K562 (cell line): ENCODE results near the gene CD14. TPM values are rescaled to one million over a fixed set of nuclear protein-coding genes. Genes with fewer than 3 reads are reported as not detected.

Experiments used
- ATAC-seq: fragments of 200-7000 bp; cut with Tn5 transposase; 3 replicates; pipeline ENCODE4 v1.9.1; 2020; ENCODE audit warnings: moderate library complexity
- BruUV-seq: library from RNA; stranded (reverse); fragments of 400-500 nt; replicated peaks from 2 replicates; lab custom pipeline; 2021; lab: Mats Ljungman, UMichigan
- CTCF ChIA-PET: fragments of 300-600 bp; formaldehyde crosslinking; extraction: SDS; loops from one replicate; lab custom pipeline; 2021; ENCODE audit warnings: low intra/inter-chr PET ratio; lab: Yijun Ruan, JAX
- POLR2A ChIA-PET: fragments of 300-600, 350-650 bp; sonication (Branson Sonifier 250); formaldehyde crosslinking; extraction: SDS; loops from one replicate; lab custom pipeline; 2021; ENCODE audit warnings: antibody characterized with exemption, inconsistent platforms; lab: Yijun Ruan, JAX
- DNase-seq, 4 experiments: peaks; one replicate each; pipeline versions ENCODE4 v3.0.0 to v3.0.0-alpha.2; 2011 to 2018; ENCODE audit warnings: low spot score in 3 of 4, mixed read lengths in 3 of 4; ENCODE audit errors: extremely low read depth in 1 of 4
- FAIRE-seq: peaks from 2 replicates; lab custom pipeline; 2011; peaks lifted over from hg19 to GRCh38; lab: Jason Lieb, UNC
- H2AFZ ChIP-seq: 2 replicates; pipeline ENCODE4 v1.6.0; 2011; ENCODE audit warnings: low read depth, low read length, control low read depth, inconsistent platforms
- H3K27ac ChIP-seq: fragments of 200-600 bp; 3 replicates; pipeline ENCODE4 v1.8.0; 2011; ENCODE audit warnings: low read depth, mild to moderate bottlenecking, control low read depth, inconsistent platforms, low read length, moderate library complexity, mixed read lengths; ENCODE audit errors: extremely low read depth
- H3K27me3 ChIP-seq, 2 experiments: fragments of 300-600 bp in 1 of 2; 2 replicates in 1 of 2; 3 replicates in 1 of 2; pipeline versions ENCODE4 v1.6.0 to v1.8.0; 2011; ENCODE audit warnings: inconsistent platforms in 2 of 2, low read length in 2 of 2, mild to moderate bottlenecking in 1 of 2, mixed read lengths in 1 of 2, moderate library complexity in 1 of 2; ENCODE audit not compliant: control insufficient read depth in 2 of 2, insufficient read depth in 2 of 2
- H3K36me3 ChIP-seq: fragments of 300-600 bp; 3 replicates; pipeline ENCODE4 v1.8.0; 2011; ENCODE audit warnings: mild to moderate bottlenecking, low read length, inconsistent platforms; ENCODE audit not compliant: control insufficient read depth, insufficient read depth
- H3K4me1 ChIP-seq, 2 experiments: fragments of 200-600 bp in 1 of 2; replicated peaks in 1 of 2; 2 replicates in 1 of 2; 3 replicates in 1 of 2; pipeline versions ENCODE4 v1.5.1 to v1.8.0; 2011; ENCODE audit warnings: inconsistent platforms in 2 of 2, low read length in 2 of 2, mild to moderate bottlenecking in 1 of 2, mixed read lengths in 1 of 2, moderate library complexity in 1 of 2; ENCODE audit not compliant: control insufficient read depth in 2 of 2, insufficient read depth in 2 of 2
- H3K4me2 ChIP-seq: 2 replicates; pipeline ENCODE4 v1.6.1; 2011; ENCODE audit warnings: low read length, control low read depth, inconsistent platforms, mixed read lengths; ENCODE audit not compliant: insufficient read depth
- H3K4me3 ChIP-seq: fragments of 200-600 bp; sonication (generic), shearing (Covaris generic); 2 replicates; pipeline ENCODE4 v1.5.1; 2016; ENCODE audit warnings: control low read depth, inconsistent platforms
- H3K79me2 ChIP-seq: fragments of 200-600 bp; 3 replicates; pipeline ENCODE4 v1.8.0; 2011; ENCODE audit warnings: low read length, inconsistent platforms; ENCODE audit not compliant: control insufficient read depth, insufficient read depth
- H3K9ac ChIP-seq, 2 experiments: 2 replicates each; pipeline versions ENCODE4 v1.6.0 to v1.6.1; 2011; ENCODE audit warnings: low read depth in 2 of 2, low read length in 2 of 2, control low read depth in 1 of 2, inconsistent platforms in 1 of 2, mild to moderate bottlenecking in 1 of 2, mixed read lengths in 1 of 2; ENCODE audit not compliant: insufficient read depth in 1 of 2
- H3K9me1 ChIP-seq: one replicate; pipeline ENCODE4 v1.6.0; 2011; ENCODE audit warnings: inconsistent platforms, mild to moderate bottlenecking, low read length, moderate library complexity; ENCODE audit not compliant: control insufficient read depth, insufficient read depth
- H3K9me3 ChIP-seq: replicated peaks from 2 replicates; pipeline ENCODE4 v1.5.1; 2011; ENCODE audit warnings: low read depth, low read length, inconsistent platforms; ENCODE audit not compliant: control insufficient read depth, insufficient read depth
- H4K20me1 ChIP-seq: replicated peaks from 2 replicates; pipeline ENCODE4 v1.6.1; 2011; ENCODE audit warnings: low read length, inconsistent platforms, mixed read lengths; ENCODE audit not compliant: control insufficient read depth, insufficient read depth
- CBFA2T2 ChIP-seq: fragments of 450-650 bp; conservative IDR thresholded peaks from 2 replicates; pipeline ENCODE4 v1.6.1; 2017; ENCODE audit warnings: mild to moderate bottlenecking
- ZBTB33 ChIP-seq: sonication (generic); formaldehyde crosslinking; IDR thresholded peaks from 2 replicates; pipeline ENCODE4 v1.8.1; 2023; ENCODE audit warnings: mild to moderate bottlenecking, missing genetic modification reagents
- WGBS: fragments of 100-300 bp; shearing (Covaris generic); methylation state at CpG from one replicate; pipeline ENCODE4 v1.1.6; 2016; ENCODE audit warnings: low coverage, mixed read lengths; ENCODE audit not compliant: insufficient coverage; ENCODE audit errors: missing lambda C conversion rate; 5-methylcytosine and 5-hydroxymethylcytosine counted together
- in situ Hi-C: fragments of 300-500 bp; cut with MboI; formaldehyde crosslinking; loops from 4 replicates; pipeline ENCODE4 v1.15.0; 2018; ENCODE audit warnings: inconsistent platforms, mixed read lengths
- intact Hi-C: fragments of 100-400 bp; cut with micrococcal nuclease; formaldehyde crosslinking; loops from 2 replicates; pipeline ENCODE4 v1.14.2; 2022
- polyA plus RNA-seq, 8 experiments: library from polyadenylated mRNA; depleted of rRNA in 4 of 8; stranded (reverse) in 5 of 8; unstranded in 3 of 8; fragments of >200 nt; fragmentation: Nextera tagmentation in 2 of 8; fragmentation: Illumina TruSeq in 1 of 8; extraction: Ambion mirVana in 2 of 8; extraction: Trizol in 1 of 8; gene quantifications; 2 replicates each; pipeline versions ENCODE4 v1.2.1 to v1.2.3, GENCODE V29; 2011 to 2014; ENCODE audit warnings: inconsistent platforms in 1 of 8, missing spikeins in 1 of 8
- total RNA-seq, 7 experiments: library from RNA; depleted of rRNA in 6 of 7; stranded (reverse); fragments of >200 nt in 6 of 7; fragmentation: Illumina TruSeq in 2 of 7; extraction: Trizol in 2 of 7; gene quantifications; 2 replicates each; pipeline versions ENCODE4 v1.2.1 to v1.2.3, GENCODE V29; 2011 to 2021; ENCODE audit warnings: low replicate concordance in 1 of 7

CD14 gene
- total and polyA plus RNA-seq, 9 of the 15 experiments (the other 6 are each of a cell fraction or from before 2014, with no cell fraction given), result 0.07 to 0.47 (median 0.14) TPM; not detected in 2

- no peak overlapping the region for H2AFZ ChIP-seq
- ChIA-PET CTCF (no interaction called here), POLR2A (interaction anchor here (1.2 kb wide), 1 partner anchor 10 kb away, joined by 3 read pairs; no protein-coding TSS in a partner anchor)
- H3K79me2 ChIP-seq, result no peaks in the 10 kb centered on the region
- H3K4me1 ChIP-seq, result peaks cover 0 to 14% of the 10 kb centered on the region in 2 experiments; a peak in 3 of 5 replicates
- no peaks in the 10 kb centered on the region for H3K9me1 ChIP-seq
- FAIRE-seq, result no peak
- H3K27me3 ChIP-seq, result no peaks in the 10 kb centered on the region
- H3K36me3 ChIP-seq, result no peaks in the 10 kb centered on the region
- H4K20me1 ChIP-seq, result no peaks in the 10 kb centered on the region
- no peaks in the 10 kb centered on the region for H3K9me3 ChIP-seq
- no peak overlapping the region for H3K27ac ChIP-seq
- intact Hi-C loops (no loop called here), in situ Hi-C loops (no loop called here)
- no peak overlapping the region for H3K4me2 ChIP-seq
- no peak overlapping the region for H3K4me3 ChIP-seq
- TF ChIP-seq ZBTB33 (CRISPR knock-in tag), result peak; percentile 70; the same call in 1 of the 2 replicates
- no peak for TF ChIP-seq CBFA2T2
- no peak overlapping the region; a peak in 1 of 4 replicates for H3K9ac ChIP-seq
- 90% methylated on average over 32 of the region's 51 CpGs for WGBS
- no peak for ATAC-seq
- BruUV-seq, result no TSS peak
- no peak for DNase-seq
Observed at GRCh38 chr5:140632366-140633020, 482 bp downstream of the CD14 start.
